ENCODE measurements around the gene BPIFB2.

The BPIFB2 gene

DNA sequence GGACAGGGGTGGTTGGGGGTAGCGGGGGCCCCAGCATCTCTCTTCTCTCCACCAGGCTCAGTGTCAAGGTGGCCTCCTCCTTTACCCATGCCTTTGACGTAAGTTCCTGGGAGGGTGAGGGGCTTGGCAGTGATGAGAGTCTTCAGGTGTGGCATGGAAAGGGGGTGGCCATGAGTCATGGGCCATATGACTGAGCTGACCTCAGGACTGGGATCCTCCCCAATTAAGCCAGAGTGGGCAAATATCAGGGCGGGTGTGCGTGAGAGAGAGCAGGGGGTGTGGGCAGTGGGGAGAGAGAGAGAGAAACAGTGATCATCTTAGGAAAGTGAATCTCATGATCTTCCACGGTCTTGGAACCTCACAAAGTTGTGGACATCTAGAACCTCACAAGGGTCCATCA, 63.7 kb downstream of the BPIFB2 start:
- no peak for DNase-seq

DNA sequence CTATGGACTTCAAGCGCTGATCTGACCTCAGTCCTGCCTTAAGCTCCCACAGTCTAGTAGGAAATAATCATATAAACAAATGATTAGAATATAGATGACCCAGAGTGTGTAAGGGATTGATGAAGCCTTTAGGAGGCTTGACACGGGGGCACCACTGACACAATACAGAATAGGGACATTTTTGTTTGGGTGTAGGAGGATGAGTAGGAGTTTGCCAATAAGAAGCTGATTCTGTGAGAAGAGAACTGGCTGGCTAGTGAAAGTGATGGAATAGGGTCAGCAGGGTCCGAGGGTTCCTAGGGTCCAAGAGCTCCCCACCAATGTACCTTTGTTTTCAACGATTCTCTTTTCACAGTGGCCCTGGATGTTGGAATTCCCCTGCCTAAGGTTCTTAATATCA, 64.9 kb downstream of the BPIFB2 start:
- DNase-seq = no peak

DNA sequence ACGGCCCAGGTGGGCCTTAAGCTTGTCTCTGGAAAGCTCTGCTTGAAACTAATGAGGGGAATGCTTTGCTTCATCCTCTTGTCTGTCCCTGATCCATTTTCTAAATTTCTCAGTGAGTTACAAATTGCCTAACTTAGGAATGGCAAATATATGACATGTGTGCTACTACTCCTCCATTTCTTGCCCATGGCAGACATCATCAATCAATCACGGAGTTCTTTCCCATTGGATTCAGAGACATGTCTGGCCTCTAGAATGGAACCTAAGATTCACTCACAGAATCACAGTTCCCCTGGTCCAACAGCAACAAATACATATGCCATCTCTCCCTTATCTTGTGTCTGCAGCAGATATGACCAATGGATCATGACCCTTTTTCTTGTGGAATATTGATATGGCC, 65.3 kb downstream of the BPIFB2 start:
- DNase-seq = no peak

Measured in NCI-H69 (cell line).